ENCODE measurements around the gene PINK1. TPM values are rescaled to one million over a fixed set of nuclear protein-coding genes. Genes with fewer than 3 reads are reported as not detected.

The PINK1 gene
- total RNA-seq, 1 experiment from 2014 or later, result 48.6 TPM

DNA sequence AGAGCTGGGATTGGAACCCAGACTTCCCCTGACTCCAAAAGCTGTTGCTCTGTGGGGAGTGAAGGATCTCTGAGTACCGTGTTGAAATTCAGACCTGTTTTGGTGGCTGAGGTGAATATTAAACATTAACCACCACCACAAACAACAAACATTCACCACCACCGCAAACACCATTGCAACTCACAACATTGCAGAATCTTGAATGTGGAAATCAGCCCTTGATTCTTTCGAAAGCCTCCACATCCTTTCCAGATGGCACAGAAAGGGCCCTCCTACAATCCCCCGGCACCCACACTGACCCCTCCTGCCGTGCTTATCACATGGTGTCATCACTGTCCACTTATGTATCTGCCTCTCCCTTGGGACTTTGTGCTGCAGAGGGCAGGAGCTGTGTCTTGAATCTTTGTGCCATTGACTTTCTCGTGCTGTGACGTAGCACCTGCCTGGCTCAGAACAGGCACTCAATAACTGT lies 42.9 kb upstream of the PINK1 start:
- Histone ChIP-seq H3K79me2 (ENCODE audit: low read depth) (peaks cover 35% of the 10 kb centered on the region), H3K27ac (peak overlapping the region; percentile 45), H3K9me3 (ENCODE audit: insufficient read depth, low read depth) (no peaks in the 10 kb centered on the region), H3K27me3 (ENCODE audit: insufficient read depth, low read depth) (no peaks in the 10 kb centered on the region), H2AFZ (no peak overlapping the region), H3K4me1 (replicated peaks; ENCODE audit: insufficient read depth) (peaks cover 9% of the 10 kb centered on the region; the same call in 1 of the 2 replicates), H3F3A (ENCODE audit: insufficient read depth, low read depth) (peaks cover 16% of the 10 kb centered on the region; the same call in 1 of the 2 replicates), H4K20me1 (ENCODE audit: insufficient read depth) (no peaks in the 10 kb centered on the region), H3K4me2 (peak overlapping the region; percentile 93), H3K4me3 (peak overlapping the region; percentile 76), H3K36me3 (ENCODE audit: low read depth) (no peaks in the 10 kb centered on the region), H3K9me2 (ENCODE audit: insufficient read depth) (no peaks in the 10 kb centered on the region)
- TF ChIP-seq, protein P1, sequence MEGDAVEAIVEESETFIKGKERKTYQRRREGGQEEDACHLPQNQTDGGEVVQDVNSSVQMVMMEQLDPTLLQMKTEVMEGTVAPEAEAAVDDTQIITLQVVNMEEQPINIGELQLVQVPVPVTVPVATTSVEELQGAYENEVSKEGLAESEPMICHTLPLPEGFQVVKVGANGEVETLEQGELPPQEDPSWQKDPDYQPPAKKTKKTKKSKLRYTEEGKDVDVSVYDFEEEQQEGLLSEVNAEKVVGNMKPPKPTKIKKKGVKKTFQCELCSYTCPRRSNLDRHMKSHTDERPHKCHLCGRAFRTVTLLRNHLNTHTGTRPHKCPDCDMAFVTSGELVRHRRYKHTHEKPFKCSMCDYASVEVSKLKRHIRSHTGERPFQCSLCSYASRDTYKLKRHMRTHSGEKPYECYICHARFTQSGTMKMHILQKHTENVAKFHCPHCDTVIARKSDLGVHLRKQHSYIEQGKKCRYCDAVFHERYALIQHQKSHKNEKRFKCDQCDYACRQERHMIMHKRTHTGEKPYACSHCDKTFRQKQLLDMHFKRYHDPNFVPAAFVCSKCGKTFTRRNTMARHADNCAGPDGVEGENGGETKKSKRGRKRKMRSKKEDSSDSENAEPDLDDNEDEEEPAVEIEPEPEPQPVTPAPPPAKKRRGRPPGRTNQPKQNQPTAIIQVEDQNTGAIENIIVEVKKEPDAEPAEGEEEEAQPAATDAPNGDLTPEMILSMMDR (conservative IDR thresholded peaks at IDR 0.05), result no peak
- no peak for TF ChIP-seq EZH2 (IDR thresholded peaks at IDR 0.05; ENCODE audit: low read depth)
- no TSS peak for BruUV-seq (replicated peaks)
- intact Hi-C loops (cut with micrococcal nuclease; ENCODE audit: unreplicated experiment), result no loop called here
- peak in 1 of 2 experiments; percentile 50 for DNase-seq
- POLR2A ChIA-PET (ENCODE audit: unreplicated experiment), result interaction anchor here (0.6 to 0.7 kb wide), 2 partner anchors 44 to 150 kb away, joined by 3 to 5 read pairs; no protein-coding TSS in a partner anchor
- CTCF ChIA-PET, result interaction anchor here (0.7 kb wide), 1 partner anchor 10 kb away, joined by 3 read pairs; no protein-coding TSS in a partner anchor

DNA sequence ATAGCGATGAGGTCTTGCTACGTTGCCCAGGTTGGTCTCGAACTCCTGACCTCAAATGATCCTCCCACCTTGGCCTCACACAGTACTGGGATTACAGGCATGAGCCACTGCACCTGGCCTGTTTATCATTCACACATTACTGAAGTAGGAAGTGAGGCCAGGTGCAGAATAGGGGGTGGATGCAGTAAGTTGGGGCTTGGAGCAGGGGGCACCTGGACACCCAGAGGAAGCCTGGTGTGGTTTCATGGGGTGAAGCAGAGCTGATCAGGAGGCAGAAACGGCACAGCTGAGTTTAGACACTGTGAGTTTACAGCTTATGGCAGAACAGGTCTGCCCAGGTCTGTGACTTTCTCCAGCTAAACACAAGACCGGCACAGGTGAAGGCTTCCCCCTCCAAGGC lies 39.5 kb upstream of the PINK1 start:
- TF ChIP-seq EZH2 (IDR thresholded peaks at IDR 0.05; ENCODE audit: low read depth), result no peak
- TF ChIP-seq, protein P1 (conservative IDR thresholded peaks at IDR 0.05), result no peak
- Histone ChIP-seq H3K27me3 (ENCODE audit: insufficient read depth, low read depth) (no peaks in the 10 kb centered on the region), H3K9me3 (ENCODE audit: insufficient read depth, low read depth) (no peaks in the 10 kb centered on the region), H3K27ac (no peak overlapping the region), H3K4me3 (no peak overlapping the region), H3K4me2 (no peak overlapping the region), H3K4me1 (replicated peaks; ENCODE audit: insufficient read depth) (peaks cover 9% of the 10 kb centered on the region; the same call in 1 of the 2 replicates), H3K36me3 (ENCODE audit: low read depth) (no peaks in the 10 kb centered on the region), H4K20me1 (ENCODE audit: insufficient read depth) (no peaks in the 10 kb centered on the region), H2AFZ (no peak overlapping the region), H3F3A (ENCODE audit: insufficient read depth, low read depth) (peaks cover 7% of the 10 kb centered on the region; the same call in 1 of the 2 replicates), H3K9me2 (ENCODE audit: insufficient read depth) (no peaks in the 10 kb centered on the region), H3K79me2 (ENCODE audit: low read depth) (peaks cover 35% of the 10 kb centered on the region)
- no TSS peak for BruUV-seq (replicated peaks)
- ChIA-PET CTCF (no interaction called here), POLR2A (ENCODE audit: unreplicated experiment) (interaction anchor here (0.5 kb wide), 1 partner anchor 39 kb away, joined by 3 read pairs; no protein-coding TSS in a partner anchor)
- no peak for DNase-seq
- intact Hi-C loops (cut with micrococcal nuclease; ENCODE audit: unreplicated experiment), result no loop called here

DNA sequence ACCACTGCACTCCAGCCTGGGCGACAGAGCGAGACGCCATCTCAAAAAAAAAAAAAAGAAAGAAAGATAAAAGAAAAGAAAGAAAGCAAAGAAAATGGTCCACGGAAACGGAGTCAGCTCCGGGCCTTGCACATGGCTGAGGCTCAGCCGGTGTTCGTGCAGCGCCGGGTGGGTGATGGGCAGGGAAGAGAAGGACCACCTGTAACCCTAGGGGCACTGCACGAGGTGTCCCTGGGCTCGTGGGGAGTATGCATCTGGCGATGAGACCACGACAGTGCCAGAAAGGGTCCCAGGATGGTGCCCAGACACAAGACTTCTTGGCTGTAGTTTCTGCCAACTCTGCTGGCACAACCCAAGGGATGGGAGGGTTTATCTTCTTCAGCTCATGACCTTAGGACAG lies 38.5 kb upstream of the PINK1 start:
- no peak for DNase-seq
- no peak overlapping the region for H3K27ac ChIP-seq
- no peaks in the 10 kb centered on the region for H3K36me3 ChIP-seq (ENCODE audit: low read depth)
- no TSS peak for BruUV-seq (replicated peaks)
- no peak overlapping the region for H2AFZ ChIP-seq
- H4K20me1 ChIP-seq (ENCODE audit: insufficient read depth), result no peaks in the 10 kb centered on the region
- no peak overlapping the region for H3K4me3 ChIP-seq
- H3F3A ChIP-seq (ENCODE audit: insufficient read depth, low read depth), result peaks cover 3% of the 10 kb centered on the region; the same call in 1 of the 2 replicates
- TF ChIP-seq EZH2 (IDR thresholded peaks at IDR 0.05; ENCODE audit: low read depth), result no peak
- TF ChIP-seq, protein P1 (conservative IDR thresholded peaks at IDR 0.05), result no peak
- H3K9me3 ChIP-seq (ENCODE audit: insufficient read depth, low read depth), result no peaks in the 10 kb centered on the region
- H3K4me1 ChIP-seq (replicated peaks; ENCODE audit: insufficient read depth), result peaks cover 12% of the 10 kb centered on the region
- H3K27me3 ChIP-seq (ENCODE audit: insufficient read depth, low read depth), result no peaks in the 10 kb centered on the region
- intact Hi-C loops (cut with micrococcal nuclease; ENCODE audit: unreplicated experiment), result no loop called here
- ChIA-PET POLR2A (ENCODE audit: unreplicated experiment) (interaction anchor here (0.6 kb wide), 1 partner anchor 18 kb away, joined by 6 read pairs; no protein-coding TSS in a partner anchor), CTCF (interaction anchor here (0.7 kb wide), 1 partner anchor 1730 kb away, joined by 4 read pairs; no protein-coding TSS in a partner anchor)
- H3K79me2 ChIP-seq (ENCODE audit: low read depth), result peaks cover 27% of the 10 kb centered on the region
- H3K4me2 ChIP-seq, result no peak overlapping the region
- H3K9me2 ChIP-seq (ENCODE audit: insufficient read depth), result no peaks in the 10 kb centered on the region
